Tracheal epithelial cell (primary cell): ENCODE data around the gene LASP1. TPM values are rescaled to one million over a fixed set of nuclear protein-coding genes. Genes with fewer than 3 reads are reported as not detected.

ENCODE experiments used
- total RNA-seq: library from RNA; depleted of rRNA; stranded (reverse); fragments of >200 nt; gene quantifications from 2 replicates; pipeline ENCODE4 v1.2.1, GENCODE V29; 2014

Gene LASP1
- total RNA-seq = 47.1 and 89.9 TPM in 2 replicates

GRCh38 chr17:38869526-38870258 is at the start of gene LASP1:
Gene LASP1 (plus strand): TSS chr17:38870058. CDS start chr17:38870190, 132 bp downstream.

GRCh38 chr17:38824899-38825761 is 44.7 kb upstream of the LASP1 start, which contains the start of gene CWC25:
Gene CWC25 (minus strand): TSS chr17:38825321. CDS start chr17:38825183, 138 bp downstream.

GRCh38 chr17:38853292-38854219 is 16.3 kb upstream of the LASP1 start, which contains the start of gene RPL23:
Gene RPL23 (minus strand): TSS chr17:38853721. CDS start chr17:38853710, 11 bp downstream.

GRCh38 chr17:38925263-38925995 is 55.6 kb downstream of the LASP1 start, which contains the start of gene LASP1NB:
Gene LASP1NB (plus strand): TSS chr17:38925614.

GRCh38 chr17:38967290-38967738 is 97.5 kb downstream of the LASP1 start, which contains the start of gene FBXO47:
Gene FBXO47 (minus strand): TSS chr17:38967403. CDS start chr17:38963025, 4,378 bp downstream.

Other genes starting within 250 kb of the LASP1 start
- gene EPOP, start 195.1 kb upstream of the LASP1 start, total RNA-seq = 3.8 and 6.0 TPM in 2 replicates
- 13.6 and 15.9 TPM in 2 replicates for gene MLLT6, start 164.8 kb upstream of the LASP1 start, total RNA-seq
- 2.8 and 4.8 TPM in 2 replicates for gene CISD3, start 139.7 kb upstream of the LASP1 start, total RNA-seq
- gene PCGF2, start 121.7 kb upstream of the LASP1 start, total RNA-seq = 1.4 and 4.0 TPM in 2 replicates
- gene PSMB3, start 117.3 kb upstream of the LASP1 start, total RNA-seq = 181 and 296 TPM in 2 replicates
- 32.0 and 38.8 TPM in 2 replicates for gene PIP4K2B, start 70.5 kb upstream of the LASP1 start, total RNA-seq
- gene CWC25, start 44.7 kb upstream of the LASP1 start, total RNA-seq = 7.5 TPM in 2 replicates
- 1,911 and 1,953 TPM in 2 replicates for gene RPL23, start 16.3 kb upstream of the LASP1 start, total RNA-seq
- gene FBXO47, start 97.3 kb downstream of the LASP1 start, total RNA-seq = under 0.01 TPM in 1 of 2 replicates, not detected in the other